HG02943 (cell line): ENCODE measurements around the gene LRRC9.
"Not testable (repeated sequence)": the region's sequence is repeated elsewhere in the genome, so short reads cannot be mapped to it uniquely, and the experiment has no call there.

Experiments
- ATAC-seq: cut with Tn5 transposase; IDR thresholded peaks from one replicate; pipeline ENCODE4 v1.9.1; 2021; ENCODE audit warnings: mild to moderate bottlenecking, low read depth, moderate library complexity; ENCODE audit not compliant: unreplicated experiment

The LRRC9 gene

DNA sequence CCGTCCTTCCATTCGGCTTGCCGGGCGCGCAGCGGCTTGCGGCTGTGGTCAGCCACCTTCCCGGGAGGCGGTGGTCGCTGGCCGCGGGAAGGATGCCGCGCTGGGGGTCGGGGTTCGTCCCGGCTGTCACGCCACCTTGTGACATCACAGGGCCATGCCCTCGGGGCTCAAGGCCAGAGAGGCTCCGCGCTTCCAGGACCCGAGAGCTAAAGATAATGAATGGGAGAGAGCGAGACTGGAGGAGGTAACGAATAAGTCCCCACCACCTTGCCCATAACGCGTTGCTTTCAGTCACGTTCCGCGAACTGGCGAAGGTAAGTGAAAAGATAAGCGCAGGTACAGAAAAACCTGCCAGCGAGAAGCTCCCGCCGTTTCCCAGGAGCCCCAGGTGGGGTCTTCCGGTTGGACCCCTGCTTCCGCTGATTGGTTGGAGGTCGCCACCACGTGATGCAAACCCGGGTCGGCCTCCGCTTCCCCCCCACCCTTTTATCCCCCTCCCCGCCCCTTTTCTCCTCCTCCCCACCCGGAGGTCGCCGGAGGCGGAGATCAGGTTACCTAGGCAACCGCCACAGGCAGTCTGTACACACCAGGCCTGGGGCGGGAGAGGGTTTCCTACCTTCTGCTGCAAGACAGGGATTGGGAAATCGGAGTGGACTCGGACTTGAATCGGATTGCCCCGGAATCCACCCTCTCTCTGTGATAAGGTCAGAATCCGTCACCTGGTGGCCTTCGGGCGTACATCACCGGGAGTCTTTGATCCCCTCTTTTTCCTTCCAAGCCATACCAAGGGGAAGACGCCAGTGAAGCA is at the start of gene LRRC9:
LRRC9 (plus strand) TSS at position 575 of the 808 bp plus-strand sequence.
- no peak for ATAC-seq

DNA sequence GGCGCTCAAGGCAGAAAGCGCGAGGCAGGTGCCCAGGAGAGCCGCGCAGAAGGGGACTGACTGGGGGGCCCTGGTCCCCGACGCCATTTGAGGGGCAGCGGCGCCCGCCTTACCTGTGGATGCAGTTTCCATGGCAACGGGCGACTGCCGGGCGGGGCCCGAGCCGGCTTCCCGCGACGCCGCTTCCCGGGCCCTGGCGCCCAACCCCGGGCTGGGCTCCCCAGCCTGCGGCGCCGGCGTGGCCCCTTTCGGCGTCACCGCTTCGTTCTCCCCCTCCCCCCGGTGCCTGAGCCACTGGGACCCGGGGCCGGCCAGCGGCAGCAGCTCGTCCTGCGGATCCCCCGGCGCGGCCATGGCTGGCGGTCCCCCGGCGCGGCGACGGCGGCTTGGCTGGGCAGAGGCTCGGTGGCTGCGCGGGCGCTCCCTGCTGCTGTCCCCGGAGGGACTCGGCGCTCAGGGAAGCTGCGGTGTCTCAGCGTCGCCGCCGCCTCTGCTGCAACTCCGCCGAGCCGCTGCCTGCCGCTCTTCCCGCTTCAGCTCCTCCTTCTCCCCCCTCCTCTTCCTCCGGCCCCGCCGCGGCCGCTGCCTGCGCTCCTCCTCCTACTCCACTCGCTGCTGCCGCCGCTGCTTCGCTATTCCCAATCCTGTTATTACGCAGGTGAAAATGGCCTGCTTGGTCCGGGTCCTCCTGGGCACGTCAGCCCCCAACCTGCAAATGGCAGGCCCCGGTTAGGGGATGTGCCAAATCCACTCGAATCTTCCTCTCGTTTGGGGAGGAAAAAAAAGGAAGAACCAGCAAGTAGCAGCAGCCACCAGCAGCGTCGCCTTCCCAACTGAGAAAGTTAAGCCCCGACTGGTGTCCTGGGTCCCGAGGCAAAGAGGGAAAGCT is 49.4 kb upstream of the LRRC9 start, which contains the start of gene RTN1:
RTN1 (minus strand) TSS at position 500 of the 889 bp plus-strand sequence; CDS start at position 354, 146 bp downstream.
- no peak for ATAC-seq

DNA sequence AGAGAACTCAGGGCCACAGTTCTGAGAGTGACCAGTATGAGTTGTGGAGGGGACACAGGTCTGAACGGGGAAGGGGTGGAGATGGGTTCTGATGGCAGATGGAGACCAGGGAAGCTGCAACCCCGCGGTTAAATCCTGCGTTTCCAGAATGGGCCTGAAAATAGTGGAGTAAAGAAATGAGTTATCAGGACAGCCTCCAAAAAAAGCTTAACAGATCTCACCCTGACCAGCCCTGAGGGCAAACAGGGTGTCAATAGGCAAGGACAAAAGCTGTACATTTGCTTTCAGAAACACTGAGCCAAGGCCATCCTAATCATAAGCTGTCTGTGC is 48.8 kb upstream of the LRRC9 start:
- no peak for ATAC-seq

DNA sequence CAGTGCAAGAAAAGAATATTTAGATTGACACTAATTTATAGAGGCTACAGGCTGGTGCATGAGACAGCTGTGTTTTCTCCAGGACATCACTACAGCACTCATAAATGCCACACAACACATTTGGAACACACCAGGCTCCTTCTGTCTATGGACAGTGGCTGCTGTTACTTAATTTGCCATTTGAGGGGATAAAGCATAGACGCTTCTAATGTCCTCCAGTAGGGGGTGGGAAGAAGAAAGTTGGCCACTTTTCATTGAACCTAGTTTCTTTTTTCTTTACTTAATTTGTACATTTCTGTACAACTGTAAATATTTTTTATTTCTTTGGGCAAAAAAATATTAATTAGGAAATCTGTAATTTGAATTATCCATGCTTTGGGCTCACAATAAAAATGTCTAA is 37.0 kb upstream of the LRRC9 start:
- ATAC-seq: no peak

DNA sequence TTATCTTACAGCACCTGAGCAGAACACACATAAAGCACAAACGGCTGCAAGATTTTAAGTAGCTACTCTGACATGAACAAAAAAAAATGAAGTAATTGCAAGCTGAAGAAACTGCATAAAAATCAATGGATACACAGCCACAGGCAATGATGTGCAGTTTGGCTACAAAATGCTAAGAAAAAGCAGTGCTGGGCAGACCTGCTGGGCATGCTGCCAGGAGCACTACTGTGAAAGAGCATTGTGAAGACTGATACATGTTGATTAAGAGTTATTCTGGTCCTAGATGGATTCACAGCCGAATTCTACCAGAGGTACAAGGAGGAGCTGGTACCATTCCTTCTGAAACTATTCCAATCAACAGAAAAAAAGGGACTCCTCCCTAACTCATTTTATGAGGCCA is 29.3 kb upstream of the LRRC9 start:
- ATAC-seq: no peak

DNA sequence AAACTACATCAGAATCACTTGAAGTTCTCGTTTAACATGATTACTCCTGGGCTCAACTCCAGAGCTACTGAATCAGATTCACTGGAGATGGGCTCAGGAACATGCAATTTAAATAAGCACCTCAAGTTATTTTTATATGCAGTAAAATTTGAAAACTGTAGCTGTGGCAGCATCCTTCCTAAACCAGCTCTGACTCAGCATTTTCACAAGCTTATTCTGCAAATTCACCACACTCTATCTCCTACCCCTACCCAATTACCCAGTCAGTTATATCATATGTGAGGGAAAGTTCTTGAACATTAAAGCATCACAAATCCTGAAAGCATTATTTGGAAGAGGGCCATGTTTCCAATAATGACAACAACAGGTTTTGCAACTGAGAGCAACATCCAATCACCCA is 24.2 kb upstream of the LRRC9 start:
- ATAC-seq: no peak

DNA sequence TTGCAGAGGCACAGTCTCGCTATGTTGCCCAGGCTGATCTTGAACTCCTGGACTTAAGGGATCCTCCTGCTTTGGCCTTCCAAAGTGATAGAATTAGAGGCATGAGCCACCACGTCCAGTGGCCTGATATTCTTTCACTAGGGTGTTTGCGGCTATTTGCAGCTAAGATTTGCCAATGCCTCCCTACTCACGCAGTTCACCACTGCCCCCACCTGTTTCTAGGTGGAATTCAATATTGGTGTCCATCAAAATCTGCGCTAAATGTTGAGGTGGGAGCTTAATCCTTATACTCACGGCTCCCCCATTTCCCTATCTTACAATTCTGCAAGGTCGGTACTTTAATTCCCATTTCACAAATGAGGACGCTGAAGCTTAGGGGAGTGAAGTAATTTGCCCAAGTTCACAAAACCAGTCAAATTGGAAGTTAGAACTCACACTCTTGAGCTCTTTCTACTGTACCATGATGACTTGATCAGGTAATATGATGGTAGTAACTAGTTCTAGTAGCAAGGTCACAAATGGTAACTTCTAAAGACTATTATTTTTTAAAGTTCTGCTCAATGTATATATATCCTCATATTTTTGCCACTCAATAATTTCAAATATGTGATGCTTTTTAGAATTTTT is 22.1 kb upstream of the LRRC9 start:
- ATAC-seq: no peak

DNA sequence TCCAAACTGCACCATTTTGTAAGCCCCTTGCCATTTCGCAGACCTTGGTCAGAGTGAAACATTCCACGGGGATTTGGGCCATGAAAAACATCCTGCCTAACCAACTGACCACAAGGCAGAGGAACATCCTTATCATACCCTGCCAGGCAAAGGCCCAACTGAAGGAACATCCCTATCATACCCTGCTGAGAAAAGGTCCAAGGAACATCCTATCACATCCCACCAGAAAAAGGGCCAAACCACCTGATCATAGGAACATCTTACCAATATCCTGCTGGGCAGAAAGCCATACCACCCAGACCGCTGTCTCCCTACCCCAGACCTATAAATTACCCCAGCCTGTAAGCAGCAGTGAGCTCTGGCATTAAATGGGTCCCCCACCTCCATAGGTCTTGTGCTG is 19.4 kb upstream of the LRRC9 start:
- ATAC-seq: no peak

DNA sequence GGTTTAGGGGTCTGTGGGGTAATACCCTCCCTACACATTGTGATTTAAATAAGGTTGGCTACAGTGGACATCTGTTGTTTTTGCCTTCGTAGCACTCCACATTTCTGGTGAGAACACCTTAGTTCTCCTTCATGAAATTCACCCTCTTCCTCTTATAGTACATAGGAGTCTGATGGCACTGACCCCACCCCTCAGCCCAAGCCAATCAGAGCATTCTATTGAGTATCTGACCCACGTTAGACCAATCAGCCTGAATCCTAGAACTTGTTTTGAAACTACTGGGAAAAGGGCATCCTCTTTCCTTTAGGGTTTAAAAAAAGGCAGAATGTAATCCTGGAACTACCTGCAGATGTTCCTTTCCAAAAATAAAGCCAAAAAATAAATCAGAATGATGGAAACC is 15.8 kb upstream of the LRRC9 start:
- no peak for ATAC-seq

DNA sequence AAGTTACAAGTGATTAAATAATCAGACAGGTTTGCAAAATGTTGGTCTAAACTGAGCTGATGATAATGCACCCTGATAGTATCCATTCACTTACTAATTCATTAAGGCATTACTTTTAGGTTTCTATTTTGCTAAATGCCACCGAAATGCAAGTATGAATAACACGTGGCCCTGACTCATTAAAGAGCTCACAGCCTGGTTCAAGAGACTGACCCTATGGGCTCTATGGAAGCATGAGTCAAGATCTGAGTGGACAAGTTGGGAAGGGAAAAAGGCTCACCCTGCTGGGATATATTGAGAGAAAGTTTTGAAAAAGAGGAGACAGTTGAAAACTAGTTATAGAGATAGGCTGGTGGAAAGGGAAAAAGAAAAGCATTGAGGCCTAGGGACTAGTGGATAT is 14.8 kb upstream of the LRRC9 start:
- ATAC-seq: no peak

DNA sequence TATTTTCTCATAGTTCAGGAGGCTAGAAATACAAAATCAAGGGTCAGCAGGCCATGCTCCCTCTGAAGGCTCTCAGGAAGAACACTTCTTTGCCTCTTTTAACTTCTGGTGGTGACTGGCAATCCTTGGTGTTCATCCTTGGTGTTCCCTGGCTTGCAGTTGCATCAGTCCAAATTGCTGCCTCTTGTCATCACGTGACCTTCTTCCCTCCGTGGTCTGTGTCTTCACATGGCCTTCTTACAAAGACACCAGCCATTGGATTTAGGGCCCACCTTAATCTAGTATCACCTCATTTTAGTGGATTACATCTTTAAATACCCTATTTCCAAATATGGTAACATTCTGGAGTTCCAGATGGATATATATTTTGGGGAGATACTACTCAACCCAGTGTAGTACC is 7.5 kb upstream of the LRRC9 start:
- ATAC-seq: no peak

DNA sequence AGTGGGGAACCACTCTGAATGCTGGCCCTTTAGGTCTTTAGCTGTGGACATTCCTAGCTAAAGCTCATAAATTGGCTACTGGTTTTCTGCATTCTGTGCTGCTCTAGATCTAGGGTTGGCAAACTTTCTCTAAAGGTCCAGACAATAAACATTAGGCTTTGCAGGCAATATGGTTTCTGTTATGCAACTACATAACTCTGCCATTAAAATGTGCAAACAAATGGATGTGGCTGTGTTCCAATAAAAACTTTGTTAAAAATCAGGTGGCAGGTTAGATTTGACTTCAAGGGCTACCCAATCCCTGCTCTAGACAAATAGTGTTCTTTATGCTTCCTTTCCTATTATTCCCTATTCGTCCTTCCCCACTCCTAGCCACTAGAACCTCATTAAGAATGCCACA is 6.8 kb upstream of the LRRC9 start:
- no peak for ATAC-seq

DNA sequence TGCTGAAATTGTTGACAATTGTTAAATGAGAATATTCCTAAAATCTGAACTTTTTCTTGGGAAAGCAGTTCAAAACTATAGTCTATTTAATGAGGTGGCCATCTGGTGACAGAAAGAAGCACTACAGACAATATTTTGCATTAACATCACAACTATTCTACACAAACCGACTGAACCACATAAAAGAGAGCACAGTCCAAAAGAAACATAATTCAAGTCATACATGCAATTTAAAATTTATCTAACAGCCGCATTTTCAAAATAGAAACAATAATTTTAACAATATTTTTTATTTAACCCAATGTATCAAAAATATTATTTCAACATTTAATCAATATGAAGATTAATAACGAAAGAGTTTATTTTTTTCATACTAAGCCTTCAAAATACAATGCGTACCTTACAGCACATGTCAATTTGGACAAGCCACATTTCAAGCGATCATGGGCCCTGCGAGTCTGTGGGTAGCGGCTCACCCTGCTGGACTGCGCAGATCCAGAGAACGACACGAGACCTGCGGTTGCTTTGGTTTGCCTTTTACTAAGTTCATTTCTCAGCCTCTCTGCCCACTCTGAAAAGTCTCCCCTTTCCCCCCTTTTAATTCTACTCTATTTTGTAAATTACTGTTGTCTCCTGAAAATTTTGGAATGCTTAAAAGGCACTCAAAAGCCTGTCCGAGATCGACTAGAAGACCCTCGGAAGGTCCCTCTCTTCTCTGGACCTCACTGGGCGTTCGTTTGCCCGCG is 947 bp upstream of the LRRC9 start:
- no peak for ATAC-seq

DNA sequence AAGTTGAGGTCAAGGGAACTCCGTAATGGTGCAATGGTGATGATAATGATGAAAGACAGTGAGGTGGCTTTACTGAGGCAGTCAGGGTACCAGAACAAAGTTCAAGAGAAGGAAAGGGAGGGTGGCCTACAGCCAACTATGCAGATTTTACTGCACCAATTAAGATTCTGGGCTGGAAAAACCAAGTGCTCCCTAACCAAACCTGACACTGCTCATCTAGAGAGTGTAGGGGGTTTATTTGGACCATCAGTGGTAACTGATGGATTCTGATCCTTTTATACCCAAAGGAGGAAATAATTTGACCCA is 387 bp downstream of the LRRC9 start:
- ATAC-seq: no peak

DNA sequence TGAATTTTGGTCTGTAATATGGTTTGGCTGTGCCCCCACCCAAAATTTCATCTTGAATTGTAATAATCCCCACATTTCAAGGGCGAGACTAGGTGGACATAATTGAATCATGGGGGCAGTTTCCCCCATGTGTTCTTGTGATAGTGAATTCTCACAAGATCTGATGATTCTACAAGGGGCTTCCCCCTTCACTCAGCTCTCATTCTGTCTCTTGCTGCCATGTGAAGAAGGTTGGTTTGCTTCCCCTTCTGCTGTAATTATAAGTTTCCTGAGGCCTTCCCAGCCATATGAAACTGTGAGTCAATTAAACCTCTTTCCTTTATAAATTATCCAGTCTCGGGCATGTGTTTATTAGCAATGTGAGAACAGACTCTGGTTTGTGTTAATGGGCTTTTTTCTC is 5.9 kb downstream of the LRRC9 start:
- no peak for ATAC-seq

DNA sequence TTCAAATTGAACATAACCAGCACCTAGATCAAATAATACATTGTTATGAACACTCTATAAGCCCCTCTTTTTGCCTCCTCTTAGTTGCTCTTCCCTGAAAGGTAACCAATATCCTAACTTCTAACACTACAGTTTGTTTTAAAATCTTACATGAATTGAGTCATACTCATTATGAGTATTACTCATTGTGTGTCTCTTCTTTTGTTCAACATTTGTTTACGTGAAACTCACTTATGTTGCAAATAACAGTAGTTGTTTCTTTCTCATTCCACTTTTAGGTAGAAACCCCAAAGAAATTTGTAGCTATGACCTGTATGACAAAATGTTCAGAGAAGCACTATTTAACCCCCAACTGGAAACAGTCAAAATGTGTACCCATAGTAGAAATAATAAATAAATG is 6.6 kb downstream of the LRRC9 start:
- ATAC-seq: no peak

DNA sequence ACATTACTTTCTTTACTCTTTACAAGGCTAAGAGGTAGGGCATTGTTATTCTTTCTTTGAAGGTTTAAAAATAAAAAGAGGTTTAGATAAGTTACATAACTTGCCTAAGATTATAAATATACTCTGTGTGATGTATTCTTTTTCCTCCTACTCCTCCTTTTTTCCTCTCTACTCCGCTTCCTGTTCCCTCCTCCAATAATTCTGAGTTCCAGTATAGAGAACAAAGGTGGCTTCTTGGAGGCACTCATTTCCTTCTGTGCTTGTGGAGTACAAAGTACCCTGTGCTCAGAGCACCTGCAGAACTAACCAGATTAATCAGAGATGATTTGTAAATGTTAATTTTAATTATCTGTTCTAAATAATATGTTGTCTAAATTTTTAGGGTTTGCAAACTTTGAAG is 11.3 kb downstream of the LRRC9 start:
- no peak for ATAC-seq

DNA sequence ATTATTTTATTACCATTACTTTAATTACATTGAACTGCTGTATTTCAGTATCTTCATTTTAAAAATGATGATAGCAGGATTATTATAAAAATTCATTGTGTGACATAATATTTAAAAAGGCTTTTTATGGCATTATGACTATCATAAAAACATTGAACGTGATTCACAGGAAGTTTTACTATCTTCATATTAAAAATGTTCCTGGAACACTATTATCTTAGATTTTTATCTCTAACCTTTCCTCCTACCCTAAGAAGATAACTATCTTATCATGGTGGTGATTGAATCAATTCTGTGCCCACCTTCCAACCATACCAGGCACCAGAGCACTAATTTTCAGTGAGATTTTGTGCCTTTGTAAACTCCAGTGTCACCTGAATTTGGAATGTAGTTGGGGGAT is 16.2 kb downstream of the LRRC9 start:
- no peak for ATAC-seq

DNA sequence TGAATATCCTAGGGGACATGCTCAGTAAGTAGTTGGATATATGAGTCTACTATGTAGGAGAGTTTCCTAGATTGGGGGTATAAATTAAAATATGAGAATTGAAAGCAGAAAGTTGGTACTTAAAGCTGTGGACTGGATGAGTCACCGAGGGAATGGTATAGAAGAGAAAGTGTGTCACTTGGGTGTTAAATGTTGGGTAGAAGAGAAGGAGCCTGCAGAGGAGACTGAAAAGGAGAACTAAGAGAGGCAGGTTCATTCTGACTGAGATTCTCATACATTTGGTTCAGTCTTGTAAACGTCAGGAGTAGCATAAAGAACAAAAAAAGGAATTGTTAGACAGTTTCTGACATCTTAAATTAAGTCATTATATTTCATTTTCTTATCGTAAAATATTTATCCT is 19.9 kb downstream of the LRRC9 start:
- ATAC-seq: no peak

DNA sequence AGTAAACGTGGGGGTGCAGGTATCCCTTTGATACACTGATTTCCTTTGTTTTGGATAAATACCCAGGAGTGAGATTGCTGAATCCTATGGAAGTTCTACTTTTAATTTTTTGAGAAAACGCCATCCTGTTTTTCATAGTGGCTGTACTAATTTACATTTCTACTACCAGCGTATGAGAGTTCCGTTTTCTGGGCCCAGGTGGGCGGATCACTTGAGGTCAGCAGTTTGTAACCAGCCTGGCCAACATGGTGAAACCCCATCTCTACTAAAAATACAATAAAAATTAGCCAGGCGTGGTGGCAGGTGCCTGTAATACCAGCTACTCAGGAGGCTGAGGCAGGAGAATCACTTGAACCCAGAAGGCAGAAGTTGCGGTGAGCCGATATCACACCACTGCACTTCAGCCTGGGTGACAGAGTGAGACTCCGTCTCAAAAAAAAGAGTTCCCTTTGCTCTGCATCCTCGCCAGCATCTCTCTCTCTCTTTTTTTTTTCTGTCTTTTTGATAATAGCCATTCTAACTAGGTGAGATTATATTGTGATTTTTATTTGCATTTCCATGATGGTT is 22.4 kb downstream of the LRRC9 start:
- not testable (repeated sequence) for ATAC-seq

DNA sequence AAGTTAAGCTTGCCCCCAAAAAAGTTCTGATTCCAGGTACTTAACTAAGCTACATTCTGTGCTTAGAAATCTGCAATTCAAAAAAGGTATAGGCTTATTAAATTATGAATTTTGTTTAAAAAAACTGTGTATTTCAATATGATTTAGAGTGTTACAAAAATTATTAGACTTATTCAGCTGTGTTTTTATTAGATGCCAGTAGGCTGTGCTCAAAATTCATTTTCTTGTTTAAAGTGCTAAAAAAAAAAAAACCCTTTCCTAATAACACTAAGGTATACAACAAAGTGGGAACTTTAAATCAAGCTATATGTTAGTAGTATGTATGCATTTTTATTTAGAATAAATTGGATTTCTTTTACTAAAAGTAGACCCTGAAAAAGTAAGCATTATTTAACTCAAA is 25.0 kb downstream of the LRRC9 start:
- no peak for ATAC-seq
